Measurements from ENCODE around the gene GLA.

GLA gene

DNA sequence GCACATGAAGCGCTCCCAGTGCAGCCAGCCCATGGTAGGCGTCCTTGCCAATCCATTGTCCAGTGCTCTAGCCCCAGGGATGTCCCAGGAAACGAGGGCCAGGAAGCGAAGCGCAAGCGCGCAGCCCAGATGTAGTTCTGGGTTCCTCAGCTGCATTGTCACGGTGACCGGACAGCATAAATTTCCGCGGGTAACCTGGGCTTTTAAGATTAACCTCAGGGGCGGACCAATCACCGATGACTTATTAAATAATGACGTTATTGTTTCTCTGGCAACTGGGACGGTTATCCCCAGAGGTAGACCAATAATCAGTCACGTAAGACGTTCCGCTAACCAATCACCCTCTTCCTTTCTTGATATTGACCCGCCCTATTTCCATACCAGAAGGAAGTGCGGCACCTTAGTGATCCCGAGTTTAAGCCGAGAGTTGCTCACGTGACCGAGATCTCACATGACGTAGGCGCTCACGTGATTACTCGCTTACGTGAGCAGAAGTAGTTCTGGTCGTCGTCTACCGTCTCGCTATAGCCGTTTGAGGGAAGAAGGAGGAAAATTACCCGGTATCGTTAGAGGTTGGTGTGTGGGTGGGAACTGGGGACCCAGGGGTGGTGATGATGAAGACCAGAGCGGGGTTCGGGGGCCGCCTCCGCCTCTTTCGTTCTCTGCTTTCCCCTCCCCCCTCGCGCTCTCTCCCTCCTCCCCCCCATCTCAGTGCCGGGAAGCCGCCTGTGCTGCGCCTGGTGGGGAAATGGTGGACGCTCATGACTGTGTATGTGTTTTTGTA, at the start of gene GLA, which contains the start of gene HNRNPH2:
Gene GLA, minus strand, starts transcription at position 178 of the 784 bp plus-strand sequence. Its CDS starts 22 bp downstream, at position 156.
Gene HNRNPH2, plus strand, starts transcription at position 475 of the 784 bp plus-strand sequence. CDS start 3,767 bp downstream, outside the sequence.
- DNase-seq: peak; percentile 96

DNA sequence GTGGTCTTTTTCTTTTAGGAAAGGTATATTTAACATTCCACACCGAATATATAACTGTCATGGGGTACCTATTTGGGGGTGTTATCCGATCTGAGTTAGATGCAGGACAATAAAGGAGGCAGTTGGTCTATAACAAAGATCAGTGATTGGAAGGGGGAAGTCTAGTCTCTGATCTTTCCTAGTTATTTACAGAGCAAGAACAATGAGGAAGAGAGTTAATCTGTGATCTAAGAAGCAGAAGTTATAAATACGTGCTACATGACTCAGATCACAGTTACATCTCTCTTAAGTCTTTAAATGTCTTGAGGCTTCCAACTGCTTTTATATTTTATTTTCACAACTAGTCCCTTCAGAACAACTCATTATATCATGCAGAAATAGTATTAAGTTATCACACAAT, 44.3 kb upstream of the GLA start:
- no peak for DNase-seq

DNA sequence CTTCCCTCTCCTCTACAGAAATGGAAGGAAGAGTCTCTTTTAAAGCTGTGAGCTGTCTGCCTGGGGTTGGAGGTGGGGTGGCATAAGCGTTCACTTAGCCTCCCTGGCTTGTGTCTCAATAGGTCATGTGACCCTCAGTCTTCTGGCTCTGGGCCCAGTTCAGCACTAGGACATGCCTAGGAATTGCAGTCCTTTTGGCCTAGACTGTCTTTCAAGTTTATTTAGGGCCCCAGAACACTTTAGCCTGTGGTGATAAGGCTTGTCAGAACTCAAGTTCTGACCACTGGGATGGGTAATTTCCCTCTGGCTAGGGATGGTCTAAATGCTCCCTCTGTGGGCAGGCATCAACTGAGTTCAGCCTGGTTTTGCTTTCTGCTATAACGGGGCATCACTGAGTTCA, 43.2 kb upstream of the GLA start:
- no peak for DNase-seq

DNA sequence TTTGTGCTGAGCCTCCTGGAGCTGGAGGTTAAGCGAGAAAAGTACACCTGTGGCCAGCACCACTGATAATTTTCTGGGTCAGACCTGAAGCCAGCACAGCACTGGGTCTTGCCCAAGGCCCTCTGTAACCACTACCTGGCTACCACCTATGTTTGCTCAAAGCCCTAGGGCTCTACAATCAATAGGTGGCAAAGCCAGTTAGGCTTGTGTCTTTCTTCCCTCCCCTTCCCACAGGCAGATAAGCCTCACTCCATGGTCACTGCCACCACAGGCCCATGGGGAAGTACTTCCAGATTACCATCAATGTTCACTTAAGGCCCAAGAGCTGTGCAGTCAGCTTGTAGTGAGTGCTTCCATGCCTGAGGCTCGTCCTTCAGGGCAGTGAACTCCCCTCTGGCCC, 42.4 kb upstream of the GLA start:
- DNase-seq: no peak

DNA sequence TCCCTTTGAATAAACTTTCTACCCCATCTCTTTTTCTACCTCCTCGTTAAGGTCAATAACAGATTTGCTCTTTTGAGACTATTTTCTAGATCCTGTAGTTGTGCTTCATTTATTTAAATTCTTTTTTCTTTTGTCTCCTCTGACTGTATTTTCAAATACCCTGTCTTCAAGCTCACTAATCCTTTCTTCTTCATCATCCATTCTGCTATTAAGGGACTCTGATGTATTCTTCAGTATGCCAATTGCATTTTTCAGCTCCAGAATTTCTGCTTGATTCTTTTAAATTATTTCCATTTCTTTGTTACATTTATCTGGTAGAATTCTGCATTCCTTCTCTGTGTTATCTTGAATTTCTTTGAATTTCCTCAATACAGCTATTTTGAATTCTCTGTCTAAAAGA, 41.6 kb upstream of the GLA start:
- DNase-seq: no peak

DNA sequence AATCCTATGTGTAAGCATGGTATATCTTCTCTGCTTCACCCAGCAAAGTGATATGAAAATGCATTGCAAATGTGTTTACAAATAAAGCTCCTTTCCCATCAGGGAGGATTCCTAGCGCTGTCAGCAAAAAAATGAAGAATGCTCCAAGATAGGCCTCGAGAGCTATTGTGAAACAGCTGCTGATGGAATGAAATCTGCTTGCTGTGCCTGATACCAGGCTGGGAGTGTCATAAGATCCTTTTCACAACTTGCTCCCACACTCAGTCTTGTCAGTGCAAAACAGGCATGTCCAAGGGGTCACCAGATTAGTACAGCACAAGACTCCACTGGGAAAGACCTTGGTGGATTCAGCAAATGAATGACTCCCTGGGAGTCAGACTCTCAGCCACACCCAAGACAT, 34.4 kb upstream of the GLA start:
- DNase-seq: no peak

DNA sequence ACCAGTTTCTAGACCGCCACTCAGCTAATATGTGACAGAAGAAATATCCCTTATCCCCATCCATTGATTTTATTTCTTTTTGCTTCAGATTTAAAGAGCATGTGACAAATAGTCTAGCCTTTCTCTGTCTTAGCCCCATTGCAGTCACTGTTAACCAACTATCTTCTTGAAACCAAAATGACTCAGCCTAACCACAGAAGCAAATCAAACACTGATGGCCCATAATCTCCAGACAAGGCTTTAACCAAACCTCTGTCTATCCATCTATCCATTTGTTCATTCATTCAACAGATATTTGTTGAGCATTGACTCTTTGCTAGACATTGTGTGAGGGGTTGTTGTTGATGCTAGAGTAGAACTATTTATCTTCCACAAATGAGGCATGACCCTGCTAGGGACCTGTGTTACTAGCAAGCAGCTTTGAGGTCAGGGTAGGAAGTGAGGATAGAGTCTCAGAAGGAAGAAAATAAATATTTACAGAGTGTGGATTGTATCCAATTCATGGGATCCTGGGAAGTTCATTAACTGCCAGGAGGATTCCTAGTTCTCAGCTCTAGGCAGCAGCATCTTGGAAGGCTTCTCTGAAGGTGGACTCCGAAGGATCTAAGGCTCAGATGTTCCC, 22.8 kb upstream of the GLA start:
- no peak for DNase-seq

DNA sequence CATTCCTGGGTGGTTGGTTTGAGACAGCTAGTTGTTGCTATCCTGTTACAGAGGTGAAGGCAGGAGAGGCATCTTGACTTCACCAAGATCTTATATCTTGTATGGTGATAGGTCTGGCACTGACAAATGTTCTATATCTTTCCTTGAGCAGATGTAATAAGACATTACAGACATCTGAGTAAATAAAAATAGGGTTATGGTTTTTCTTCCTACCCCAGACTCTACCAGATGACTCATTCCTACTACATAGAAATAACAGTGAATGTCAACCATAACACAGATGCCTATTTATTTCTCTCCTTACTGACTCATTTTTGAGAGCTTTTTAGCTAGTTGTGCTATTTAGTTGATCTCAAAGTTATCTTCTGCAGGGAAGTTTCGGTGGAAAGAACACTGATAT, 22.2 kb upstream of the GLA start:
- no peak for DNase-seq

DNA sequence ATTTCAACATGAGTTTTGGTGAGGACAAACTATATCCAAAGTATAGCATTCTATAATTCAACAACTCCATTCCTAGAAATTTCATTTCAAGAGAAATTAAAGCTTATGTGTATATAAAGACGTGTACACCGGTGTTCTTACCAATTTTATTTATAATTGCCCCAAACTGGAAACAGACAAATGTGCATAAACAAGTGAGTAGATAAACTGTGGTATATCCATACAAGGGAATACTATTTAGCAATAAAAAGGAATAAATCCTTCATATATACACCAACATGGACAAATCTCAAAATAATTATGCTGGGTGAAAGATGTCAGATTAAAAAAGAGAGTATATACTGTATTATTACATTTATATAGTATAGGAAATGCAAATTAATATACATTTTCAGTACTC, 20.2 kb upstream of the GLA start:
- no peak for DNase-seq

DNA sequence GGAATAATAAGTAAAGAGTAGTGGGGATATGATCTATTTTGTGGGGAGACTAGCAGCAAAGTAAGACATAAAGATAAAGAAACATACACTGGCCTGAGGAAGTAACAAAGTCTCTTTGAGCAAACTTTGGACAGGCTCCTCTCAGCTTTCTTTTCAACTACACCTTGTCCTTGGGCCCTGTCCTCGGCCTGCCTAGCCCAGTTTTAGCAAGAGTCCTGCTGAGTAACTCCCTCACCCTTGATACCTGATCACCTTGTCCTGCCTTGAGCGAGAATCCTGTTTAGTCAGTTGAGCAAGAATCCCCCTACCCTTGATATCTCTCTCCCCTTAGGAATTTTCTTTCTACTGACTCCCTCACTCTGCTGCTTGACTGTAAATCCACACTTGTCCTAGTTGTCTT, 11.8 kb upstream of the GLA start:
- DNase-seq: no peak

DNA sequence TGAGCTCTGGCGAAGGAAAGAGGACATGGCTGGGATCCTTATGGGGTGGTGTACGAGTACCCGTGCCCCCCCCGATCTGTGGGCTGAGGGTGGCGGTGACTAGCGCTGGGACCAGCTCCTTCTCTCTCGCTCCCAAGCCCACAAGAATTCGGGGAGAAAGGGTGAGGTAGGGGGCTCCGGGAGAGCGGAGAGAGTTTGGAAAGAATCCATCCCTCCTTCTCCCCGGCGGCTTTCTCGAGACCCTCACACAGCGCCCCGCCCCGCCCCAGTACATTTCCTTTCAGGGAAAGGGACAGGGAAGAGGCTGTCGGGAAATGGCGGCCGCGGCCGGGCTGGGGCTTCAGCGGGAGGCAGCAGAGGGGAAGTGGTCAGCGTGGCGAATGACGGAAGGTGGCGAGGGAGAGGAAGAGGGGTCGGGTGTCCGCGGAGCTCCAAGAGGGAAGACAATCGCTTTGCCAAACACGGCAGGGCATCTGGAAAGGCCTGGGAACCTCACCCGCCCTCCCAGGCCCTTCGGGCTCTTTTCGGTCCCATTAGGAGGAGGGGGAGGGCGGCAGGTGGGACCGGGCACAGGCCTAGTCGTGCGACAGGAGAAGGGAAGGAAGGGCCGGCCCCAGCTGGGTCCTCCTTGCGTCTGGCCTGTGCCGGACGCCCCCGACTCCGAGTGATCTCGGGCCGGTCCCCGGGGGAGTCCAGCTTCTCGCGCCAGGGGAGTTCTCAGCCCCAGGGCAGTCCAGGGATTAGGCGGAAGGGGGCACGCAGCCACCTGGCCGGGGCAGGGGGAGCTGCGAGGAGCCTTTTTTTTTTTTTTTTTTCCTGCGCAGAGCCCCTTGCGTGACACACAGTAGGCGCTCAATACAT, 10.5 kb upstream of the GLA start:
- DNase-seq: no peak

DNA sequence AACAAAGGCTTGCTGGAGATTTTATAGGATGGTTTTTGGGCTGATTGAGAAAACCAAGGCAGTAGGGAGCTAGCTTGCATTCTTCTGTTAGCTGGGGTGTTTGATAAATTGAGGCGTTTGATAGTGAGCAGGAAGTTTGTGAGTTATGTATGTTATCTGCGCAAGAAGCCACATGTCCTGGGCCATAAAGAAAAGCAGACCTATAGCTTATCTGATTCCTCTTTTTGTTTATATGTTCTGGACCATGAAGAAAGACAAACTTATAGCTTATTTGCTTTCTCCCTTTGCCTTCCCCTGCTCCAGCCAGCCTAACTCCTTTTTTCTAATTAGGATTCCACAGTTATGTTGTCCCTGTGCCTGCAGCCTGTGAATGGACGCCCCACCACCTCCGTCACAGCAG, 9.5 kb upstream of the GLA start:
- no peak for DNase-seq

DNA sequence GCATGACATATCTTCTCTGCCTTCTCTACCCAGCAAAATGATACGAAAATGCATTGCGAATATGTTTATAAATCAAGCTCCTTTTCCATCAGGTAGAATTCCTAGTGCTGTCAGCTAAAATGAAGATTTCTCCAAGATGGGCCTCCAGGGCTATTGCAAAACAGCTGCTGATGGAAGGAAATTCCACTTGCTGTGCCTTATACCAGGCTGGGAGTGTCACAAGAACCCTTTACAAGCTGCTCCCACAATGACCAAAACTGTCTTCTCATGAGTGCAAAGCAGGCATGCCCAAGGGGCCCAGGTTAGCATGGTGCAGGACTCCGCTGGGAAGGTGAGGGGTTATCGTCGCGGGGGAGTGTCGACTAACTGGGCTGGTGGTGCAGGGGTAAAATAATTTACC, 9.0 kb upstream of the GLA start:
- no peak for DNase-seq

DNA sequence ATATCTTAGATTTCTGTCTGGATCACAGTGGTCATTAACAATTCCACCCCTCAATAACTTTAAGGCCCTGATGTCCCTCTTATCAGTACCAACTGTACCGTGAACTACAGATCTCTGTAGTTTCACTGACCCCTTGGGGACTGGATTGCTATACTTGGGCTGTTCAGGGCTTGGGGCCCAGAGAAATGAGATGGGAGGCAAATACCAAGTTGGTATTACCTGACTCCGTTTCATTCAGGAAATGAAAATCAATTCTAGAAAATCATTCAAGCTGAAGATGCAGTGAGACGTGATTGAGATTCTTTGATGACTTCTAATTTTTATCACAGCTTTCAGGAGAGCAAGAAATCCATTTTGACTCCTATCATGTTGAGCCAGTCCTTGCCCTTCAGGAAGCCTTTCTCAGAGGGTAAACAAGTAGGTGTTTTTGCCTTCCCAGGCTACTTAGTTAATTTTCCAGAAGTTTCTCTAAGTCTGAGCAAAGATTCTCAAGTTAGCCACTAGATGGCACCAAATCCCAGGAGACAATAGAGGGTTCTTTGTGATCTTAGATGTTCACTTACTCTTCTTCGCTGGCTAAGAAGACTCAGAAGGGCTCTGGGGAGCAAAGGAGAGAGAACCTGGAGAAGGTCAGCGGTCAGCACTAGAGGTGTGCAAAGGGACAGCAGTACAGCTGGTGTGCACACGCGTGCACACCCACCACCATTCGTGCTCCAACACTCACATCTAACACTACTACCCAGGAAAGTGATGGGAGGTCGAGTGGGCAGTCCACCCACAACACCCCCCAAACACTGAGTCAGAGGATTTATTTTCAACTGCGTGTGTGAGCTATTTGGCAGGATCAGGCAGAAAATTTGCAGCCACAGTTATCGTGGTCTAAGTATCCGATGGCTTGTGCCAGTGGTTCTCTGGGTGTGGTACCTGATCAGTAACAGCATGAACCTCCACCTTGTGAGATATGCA, 7.7 kb upstream of the GLA start:
- DNase-seq: peak; percentile 52

DNA sequence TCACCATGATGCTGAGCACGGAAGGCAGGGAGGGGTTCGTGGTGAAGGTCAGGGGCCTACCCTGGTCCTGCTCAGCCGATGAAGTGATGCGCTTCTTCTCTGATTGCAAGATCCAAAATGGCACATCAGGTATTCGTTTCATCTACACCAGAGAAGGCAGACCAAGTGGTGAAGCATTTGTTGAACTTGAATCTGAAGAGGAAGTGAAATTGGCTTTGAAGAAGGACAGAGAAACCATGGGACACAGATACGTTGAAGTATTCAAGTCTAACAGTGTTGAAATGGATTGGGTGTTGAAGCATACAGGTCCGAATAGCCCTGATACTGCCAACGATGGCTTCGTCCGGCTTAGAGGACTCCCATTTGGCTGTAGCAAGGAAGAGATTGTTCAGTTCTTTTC, 4.3 kb upstream of the GLA start:
- no peak for DNase-seq

DNA sequence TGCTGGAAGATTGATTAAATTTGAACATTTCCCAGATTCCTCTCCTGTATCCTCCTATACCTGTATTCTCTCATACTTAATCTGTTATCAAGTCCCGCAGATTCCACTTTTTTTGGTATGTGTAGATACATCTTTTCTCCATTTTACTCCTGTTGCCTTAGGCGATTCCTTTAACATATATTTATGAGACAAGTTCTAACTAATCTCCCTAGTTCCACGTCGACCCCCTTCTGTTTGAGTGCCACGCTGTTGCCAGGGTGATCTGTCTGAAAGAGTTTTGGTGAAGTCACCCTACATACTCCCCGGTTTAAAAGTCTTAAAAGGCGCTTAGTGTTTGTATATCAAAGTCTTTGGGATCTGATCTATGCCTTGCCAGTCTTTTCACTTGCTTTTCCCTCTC, 2.7 kb upstream of the GLA start:
- DNase-seq: no peak

DNA sequence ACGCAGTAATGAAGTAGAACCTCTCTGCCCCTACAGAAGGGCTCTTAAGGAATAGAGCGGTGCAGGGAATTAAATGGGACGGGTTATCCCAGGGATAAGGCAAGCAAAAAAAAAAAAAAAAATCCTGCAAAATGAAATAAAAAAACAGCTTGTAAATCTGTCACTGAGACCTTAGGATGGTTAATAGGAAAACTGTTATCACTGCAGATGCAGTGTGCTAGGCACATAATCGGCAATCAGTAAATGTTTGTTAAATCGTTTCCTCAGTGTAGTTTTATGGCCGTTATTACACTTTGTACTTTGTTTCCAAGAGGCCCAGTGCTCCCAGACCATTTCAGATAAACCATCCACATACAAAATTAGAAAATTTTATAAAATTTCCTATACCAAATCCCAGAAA, 1.3 kb upstream of the GLA start:
- no peak for DNase-seq

DNA sequence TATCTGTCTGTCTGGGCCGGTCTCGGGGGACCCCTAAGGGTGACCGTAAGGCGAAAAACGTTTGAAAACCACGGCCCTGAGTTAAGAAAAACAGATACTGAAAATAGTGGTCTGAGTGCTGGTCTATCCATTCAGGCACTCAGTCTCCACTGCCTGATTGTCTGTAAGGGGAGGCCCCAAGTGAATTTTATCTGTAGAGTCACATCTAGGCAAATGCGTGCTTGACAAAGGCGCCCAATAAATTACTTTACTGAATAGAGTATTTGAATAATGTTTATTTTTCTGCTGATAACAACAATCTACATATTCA, 762 bp upstream of the GLA start:
- no peak for DNase-seq

DNA sequence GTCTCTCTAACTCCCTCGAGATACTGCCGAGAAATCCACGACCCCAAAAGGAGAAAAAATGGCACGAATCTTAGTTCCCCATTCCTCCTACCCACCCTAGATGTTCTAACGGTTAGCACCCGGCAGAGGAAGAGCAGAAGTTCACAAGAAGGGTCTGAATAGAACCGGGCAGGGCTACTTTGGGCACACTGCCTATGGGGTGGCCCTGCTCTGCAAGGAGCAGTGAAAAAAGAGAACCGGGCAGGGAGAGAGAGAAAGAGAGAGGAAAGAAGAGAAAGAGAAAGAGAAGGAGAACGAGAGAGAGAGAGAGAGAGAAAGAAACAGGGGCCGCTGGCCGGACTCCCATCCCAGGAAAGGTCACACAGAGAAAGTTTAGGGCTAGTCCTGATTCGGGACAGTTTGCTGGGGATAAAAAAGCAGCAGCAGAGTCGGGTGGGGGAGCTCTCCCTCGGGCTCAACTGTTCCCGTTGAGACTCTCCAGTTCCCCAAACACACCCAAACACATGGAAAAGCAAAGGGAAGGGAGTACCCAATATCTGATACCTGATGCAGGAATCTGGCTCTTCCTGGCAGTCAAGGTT, 468 bp downstream of the GLA start:
- no peak for DNase-seq

DNA sequence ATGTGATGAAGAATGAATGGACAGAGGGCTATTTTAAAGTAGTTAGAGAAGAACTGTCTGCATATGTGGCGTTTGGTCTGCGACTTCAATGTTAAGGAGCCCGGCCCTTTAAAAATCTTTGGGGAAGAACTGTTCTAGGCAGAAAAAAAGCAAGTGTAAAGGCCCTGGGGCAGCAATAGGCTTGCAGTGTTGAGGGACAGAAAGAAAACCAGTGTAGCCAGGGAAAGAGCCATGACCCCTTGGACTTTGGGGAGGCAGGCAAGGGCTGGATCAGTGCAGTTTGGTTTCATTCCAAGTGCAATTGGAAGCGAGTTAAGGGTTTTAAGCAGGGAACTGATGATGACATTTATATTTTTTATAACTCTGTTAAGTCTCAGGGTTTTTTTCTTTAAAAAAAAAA, 7.9 kb downstream of the GLA start:
- DNase-seq: no peak

DNA sequence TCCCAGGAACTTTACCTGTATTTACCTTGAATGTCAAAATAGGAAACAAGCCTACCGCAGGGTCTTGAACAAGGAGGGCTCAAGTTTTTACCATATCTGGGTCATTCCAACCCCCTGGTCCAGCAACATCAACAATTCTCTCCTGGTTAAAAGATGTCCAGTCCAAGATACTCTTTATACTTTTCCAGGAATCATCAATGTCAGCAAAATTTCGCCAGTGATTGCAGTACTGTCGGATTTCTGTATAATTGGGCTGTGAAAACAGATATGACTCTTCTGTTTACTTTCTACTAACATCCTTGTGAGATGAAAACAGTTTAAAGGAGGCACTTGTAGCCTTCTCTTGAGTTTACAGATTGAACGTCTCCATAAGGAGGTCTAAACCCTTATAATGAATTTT, 9.0 kb downstream of the GLA start:
- DNase-seq: no peak

DNA sequence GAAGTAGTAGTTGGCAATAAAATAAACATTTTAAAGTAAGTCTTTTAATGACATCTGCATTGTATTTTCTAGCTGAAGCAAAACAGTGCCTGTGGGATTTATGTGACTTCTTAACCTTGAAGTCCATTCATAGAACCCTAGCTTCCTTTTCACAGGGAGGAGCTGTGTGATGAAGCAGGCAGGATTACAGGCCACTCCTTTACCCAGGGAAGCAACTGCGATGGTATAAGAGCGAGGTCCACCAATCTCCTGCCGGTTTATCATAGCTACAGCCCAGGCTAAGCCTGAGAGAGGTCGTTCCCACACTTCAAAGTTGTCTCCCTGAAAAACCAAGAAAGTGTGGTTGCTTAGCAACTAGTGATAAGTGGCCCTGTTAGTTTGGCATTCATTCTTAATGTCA, 9.9 kb downstream of the GLA start:
- DNase-seq: no peak
